ENCODE measurements around the gene NT5C3A. TPM values are rescaled to one million over a fixed set of nuclear protein-coding genes. Genes with fewer than 3 reads are reported as not detected.

NT5C3A gene
- total RNA-seq, 3 donors from 2014 or later = 22.2 to 42.3 (median 27.5) TPM

GRCh38 chr7:33044986-33045385 lies 17.6 kb downstream of the NT5C3A start:
- Histone ChIP-seq H3K9me3 (no peaks in the 10 kb centered on the region), H3K27me3 (no peaks in the 10 kb centered on the region), H3K36me3 (no peaks in the 10 kb centered on the region), H3K4me3 (no peak overlapping the region), H3K27ac (peak overlapping the region; percentile 5 to 80), H3K4me1 (peaks cover 0 to 3% of the 10 kb centered on the region in 2 donors)
- TF ChIP-seq POLR2AphosphoS5 (IDR thresholded peaks at IDR 0.05) (no peak), POLR2A (IDR thresholded peaks at IDR 0.05) (no peak), CTCF (IDR thresholded peaks at IDR 0.05) (no peak)
- intact Hi-C loops (cut with DNase I; ENCODE audit: low total_unique reads) = loop anchor here (1.0 kb wide), 1 partner anchor 21 kb away; no protein-coding TSS in a partner anchor
- no peak for DNase-seq (ENCODE audit: low spot score in 2 of 2)

- intact Hi-C loops (cut with DNase I; ENCODE audit: low total_unique reads) = loop anchor here (1.0 kb wide), 1 partner anchor 20 kb away; no protein-coding TSS in a partner anchor
- Histone ChIP-seq H3K9me3 (no peaks in the 10 kb centered on the region), H3K27ac (peak overlapping the region; percentile 80 to 86), H3K36me3 (no peaks in the 10 kb centered on the region), H3K4me3 (no peak overlapping the region), H3K27me3 (no peaks in the 10 kb centered on the region), H3K4me1 (peaks cover 0 to 4% of the 10 kb centered on the region in 2 donors)
- no peak for TF ChIP-seq POLR2AphosphoS5 (IDR thresholded peaks at IDR 0.05)
- TF ChIP-seq POLR2A (IDR thresholded peaks at IDR 0.05) = no peak
- peak in 2 of 3 donors; percentile 35 to 45 for TF ChIP-seq CTCF (IDR thresholded peaks at IDR 0.05)
- DNase-seq (ENCODE audit: low spot score in 2 of 2) = no peak
Measured at GRCh38 chr7:33044401-33044718, 18.2 kb downstream of the NT5C3A start.

GRCh38 chr7:33043501-33044400 lies 18.8 kb downstream of the NT5C3A start:
- Histone ChIP-seq H3K4me3 (no peak overlapping the region), H3K36me3 (no peaks in the 10 kb centered on the region), H3K27ac (peak overlapping the region; percentile 80 to 86), H3K9me3 (no peaks in the 10 kb centered on the region), H3K4me1 (peaks cover 0 to 4% of the 10 kb centered on the region in 2 donors), H3K27me3 (no peaks in the 10 kb centered on the region)
- no peak for TF ChIP-seq POLR2AphosphoS5 (IDR thresholded peaks at IDR 0.05)
- no peak for TF ChIP-seq POLR2A (IDR thresholded peaks at IDR 0.05)
- TF ChIP-seq CTCF (IDR thresholded peaks at IDR 0.05) = no peak
- intact Hi-C loops (cut with DNase I; ENCODE audit: low total_unique reads) = loop anchor here (1.0 kb wide), 1 partner anchor 19 kb away; no protein-coding TSS in a partner anchor
- DNase-seq (ENCODE audit: low spot score in 2 of 2) = no peak

- Histone ChIP-seq H3K9me3 (no peaks in the 10 kb centered on the region), H3K27me3 (no peaks in the 10 kb centered on the region), H3K4me1 (peaks cover 0 to 7% of the 10 kb centered on the region in 2 donors), H3K36me3 (no peaks in the 10 kb centered on the region), H3K4me3 (no peak overlapping the region), H3K27ac (no peak overlapping the region)
- TF ChIP-seq POLR2AphosphoS5 (IDR thresholded peaks at IDR 0.05) = no peak
- TF ChIP-seq CTCF (IDR thresholded peaks at IDR 0.05) = no peak
- TF ChIP-seq POLR2A (IDR thresholded peaks at IDR 0.05) = no peak
- intact Hi-C loops (cut with DNase I; ENCODE audit: low total_unique reads) = no loop called here
- DNase-seq (ENCODE audit: low spot score in 2 of 2) = no peak
Measured at GRCh38 chr7:33041631-33042428, 20.7 kb downstream of the NT5C3A start.
